ENCODE measurements around the gene ATXN1.
"Not testable (repeated sequence)": the region's sequence is repeated elsewhere in the genome, so short reads cannot be mapped to it uniquely, and the experiment has no call there.

The ATXN1 gene

DNA sequence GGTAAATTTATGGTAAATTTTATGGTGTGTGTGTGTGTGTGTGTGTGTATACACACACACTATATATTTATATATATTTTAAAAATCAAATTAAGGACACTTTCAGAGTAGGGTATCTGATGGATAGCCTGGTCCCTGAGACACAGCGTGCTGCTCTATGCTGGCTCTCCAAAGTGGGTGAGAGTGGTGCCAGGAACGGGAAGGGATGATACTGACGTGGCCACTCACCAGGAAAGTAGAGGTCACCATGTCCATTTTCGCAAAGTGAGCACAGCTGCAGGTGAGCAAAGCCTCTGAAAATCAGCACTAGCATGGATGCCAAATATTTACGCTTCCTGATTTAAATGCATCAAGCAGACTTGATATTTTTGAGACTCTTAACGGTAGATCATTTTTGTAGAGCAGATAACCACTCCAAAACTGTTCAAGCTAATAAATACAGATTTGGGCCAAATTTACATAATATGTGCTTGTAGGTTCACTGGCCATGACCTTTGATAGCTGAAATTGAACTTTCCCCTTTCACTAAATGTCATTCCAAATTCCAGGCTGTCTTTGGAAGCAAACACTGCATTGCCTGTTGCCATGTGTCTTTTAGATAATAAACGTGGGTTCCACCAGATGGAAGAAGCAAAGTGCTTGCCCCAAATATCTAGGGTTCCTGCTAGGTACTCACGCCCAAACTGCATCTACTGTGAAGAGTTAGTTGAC, 116.6 kb downstream of the ATXN1 start:
- DNase-seq (ENCODE audit: low spot score), result no peak

DNA sequence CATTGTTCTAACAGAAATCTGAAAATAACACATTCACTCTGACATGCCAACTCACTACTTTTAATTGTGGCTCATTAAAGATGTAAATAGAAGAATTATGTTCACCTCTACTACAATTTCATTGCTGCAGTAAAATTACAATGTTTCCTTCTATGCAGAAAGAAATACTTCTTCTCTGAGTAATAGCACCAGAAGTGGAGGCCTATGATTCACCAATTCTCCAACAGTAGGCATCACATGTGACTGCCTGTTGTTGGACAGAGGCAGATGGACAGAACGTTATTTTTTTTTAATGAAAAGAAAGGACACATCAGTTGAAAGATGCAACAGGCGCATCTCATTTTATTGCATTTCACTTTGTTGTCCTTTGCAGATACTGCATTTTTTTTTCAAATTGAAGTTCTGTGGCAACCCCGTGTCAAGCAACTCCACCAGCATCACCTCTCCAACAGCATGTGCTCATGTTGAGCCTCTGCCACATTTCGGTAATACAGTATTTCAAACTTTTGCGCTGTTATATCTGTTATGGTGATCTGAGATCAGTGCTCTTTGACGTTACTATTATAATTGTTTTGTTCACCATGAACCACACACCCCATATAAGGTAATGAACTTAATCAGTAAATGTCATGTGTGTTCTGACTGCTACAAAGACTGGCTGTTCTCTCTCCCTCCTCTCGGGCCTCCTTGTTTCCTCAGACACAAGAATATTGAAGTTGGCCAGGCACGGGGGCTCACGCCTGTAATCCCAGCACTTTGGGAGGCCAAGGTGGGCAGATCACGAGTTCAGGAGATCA, 121.4 kb downstream of the ATXN1 start:
- no peak for DNase-seq (ENCODE audit: low spot score)

DNA sequence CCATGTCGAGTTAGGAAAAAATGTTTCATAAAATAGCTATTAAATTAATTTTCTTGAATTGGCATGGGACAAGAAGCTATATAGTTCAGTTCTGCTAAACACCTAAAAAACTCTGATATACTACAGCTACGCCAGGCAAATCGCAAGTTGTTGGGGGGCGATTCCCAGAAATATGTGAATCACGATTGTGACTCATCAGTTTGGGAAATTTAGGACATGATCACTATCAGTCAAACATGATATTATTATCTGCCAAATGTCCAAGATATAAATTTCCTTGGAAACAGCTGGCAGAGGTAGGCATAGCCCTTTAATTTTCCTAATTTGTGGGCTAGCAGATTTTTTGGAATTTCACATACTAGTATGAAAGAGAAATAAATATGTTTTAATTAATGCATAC, 123.6 kb downstream of the ATXN1 start:
- DNase-seq (ENCODE audit: low spot score), result no peak

DNA sequence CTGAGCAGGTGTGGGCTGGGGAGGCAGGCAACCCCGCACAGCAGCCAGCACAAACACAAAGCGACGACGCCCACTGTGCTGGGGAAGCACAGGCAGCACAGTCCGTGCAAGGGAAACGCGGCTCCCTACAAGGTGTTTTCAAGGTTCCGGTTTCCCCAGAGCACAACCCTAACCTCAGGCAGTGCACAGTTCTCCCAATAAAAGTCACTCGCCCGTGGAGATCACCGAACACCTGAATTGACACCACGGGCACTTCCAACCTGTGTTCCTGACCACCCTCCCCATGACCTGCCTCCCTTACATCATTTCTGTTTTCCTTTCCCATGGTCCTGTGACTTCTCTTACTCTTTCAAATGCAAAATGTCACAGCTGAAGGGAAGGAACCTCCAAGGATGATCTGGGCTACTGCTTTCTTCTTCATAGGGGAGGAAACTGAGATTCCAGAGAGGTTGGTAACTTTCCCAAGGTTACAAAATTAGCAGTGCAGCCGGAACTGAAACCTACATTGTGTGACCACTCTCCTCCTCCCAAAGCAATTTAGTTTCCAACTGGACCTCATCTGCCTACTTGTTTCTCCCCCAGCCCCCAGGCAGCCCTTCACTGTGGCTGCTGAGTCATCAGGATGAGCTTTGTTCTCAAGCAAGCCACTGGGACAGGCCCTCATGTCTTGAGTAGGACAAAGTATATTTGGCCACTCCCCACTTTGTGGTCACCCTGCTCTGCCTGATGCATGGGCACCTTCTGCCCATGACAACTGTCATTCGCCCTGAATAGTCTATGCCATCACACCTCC, 125.3 kb downstream of the ATXN1 start:
- peak; percentile 22 for DNase-seq (ENCODE audit: low spot score)

DNA sequence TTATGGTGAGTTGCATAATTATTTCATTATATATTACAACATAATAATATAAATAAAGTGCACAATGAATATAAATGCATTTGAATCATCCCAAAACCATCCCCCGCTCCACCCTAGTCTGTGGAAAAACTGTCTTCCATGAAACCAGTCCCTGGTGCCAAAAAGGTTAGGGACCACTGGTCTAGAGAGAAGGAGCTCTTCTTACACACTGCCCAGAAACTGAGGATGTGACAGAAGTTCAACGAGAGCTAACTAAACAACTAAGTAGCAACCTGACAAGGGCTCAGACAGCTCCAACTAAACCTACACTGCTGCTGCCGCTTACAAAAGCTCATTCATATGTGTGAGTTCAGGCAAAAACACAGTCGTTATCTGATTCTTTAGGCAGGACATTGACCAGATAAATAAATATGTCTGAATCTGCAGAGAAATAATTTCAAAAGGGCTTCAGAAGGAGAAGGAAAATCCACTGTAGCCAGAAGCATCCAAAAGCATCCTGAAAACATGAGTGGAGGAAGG, 125.9 kb downstream of the ATXN1 start:
- no peak for DNase-seq (ENCODE audit: low spot score)

DNA sequence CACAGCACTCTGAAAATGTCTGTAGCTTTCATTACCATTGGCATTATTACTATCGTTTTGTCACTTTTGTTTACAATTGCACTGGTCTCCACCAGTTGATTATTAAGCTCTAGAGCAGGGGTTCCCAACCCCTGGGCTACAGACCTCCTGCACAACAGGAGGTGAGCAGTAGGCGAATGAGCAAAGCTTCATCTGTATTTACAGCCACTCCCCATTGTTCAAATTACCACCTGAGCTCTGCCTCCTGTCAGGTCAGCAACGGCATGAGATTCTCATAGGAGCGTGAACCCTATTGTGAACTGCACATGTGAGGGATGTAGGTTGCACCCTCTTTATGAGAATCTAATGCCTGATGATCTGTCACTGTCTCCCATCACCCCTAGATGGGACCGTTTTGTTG, 126.4 kb downstream of the ATXN1 start:
- no peak for DNase-seq (ENCODE audit: low spot score)

DNA sequence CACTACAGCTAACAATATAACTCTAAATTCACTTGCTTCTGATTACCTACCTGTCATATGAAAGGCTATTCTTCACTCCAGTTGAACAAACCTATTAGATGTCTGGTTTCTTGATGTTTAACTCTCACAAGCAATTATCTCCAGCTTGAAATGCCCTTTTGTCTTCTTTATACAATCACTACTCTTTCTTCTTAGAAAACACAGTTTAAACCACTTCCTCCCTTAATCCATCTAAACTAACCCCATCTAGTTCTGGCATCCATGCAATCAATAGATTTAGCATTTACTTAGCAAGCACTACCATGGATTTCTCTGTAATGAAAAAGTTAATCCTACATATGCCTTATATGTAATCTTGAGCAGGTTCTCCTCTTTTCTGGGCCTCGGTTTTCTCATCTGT, 127.3 kb downstream of the ATXN1 start:
- no peak for DNase-seq (ENCODE audit: low spot score)

DNA sequence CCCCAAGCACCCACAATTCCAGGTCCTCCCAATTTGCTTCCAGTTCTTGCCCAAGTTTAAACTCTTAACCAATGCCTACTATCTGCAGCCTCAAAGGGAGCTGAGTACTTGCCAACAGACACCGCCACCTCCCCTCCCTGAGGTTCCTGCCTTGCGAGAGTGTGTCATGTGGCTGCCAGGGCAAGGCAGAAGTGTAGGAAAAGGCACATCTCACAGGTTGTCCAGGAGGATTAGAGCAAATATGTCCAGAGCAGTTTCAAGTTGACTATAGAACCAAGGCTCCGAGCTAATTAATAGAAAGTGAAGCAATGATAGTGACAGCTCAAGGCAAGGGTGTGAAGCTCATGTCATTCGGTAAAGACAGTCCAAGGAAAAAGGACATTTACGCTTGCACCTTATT, 127.8 kb downstream of the ATXN1 start:
- no peak for DNase-seq (ENCODE audit: low spot score)

DNA sequence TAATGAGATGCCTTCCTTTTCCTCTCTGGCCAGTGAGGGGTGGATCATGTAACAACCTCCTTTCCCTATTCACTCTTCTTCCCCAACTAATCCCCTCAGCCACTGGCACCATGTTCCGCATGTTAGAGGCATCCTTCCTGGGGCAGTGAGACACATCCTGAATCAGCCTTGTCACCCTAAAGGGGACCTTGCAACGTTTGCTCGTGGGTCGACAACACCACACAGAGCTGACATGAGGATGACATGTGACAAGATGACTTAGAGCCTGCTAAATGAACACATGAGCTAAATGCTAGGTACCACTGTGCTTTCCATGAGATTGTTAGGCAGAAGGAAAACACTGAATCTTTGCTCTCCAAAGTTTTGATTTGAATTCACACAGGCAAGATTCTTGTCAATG, 129.2 kb downstream of the ATXN1 start:
- no peak for DNase-seq (ENCODE audit: low spot score)

DNA sequence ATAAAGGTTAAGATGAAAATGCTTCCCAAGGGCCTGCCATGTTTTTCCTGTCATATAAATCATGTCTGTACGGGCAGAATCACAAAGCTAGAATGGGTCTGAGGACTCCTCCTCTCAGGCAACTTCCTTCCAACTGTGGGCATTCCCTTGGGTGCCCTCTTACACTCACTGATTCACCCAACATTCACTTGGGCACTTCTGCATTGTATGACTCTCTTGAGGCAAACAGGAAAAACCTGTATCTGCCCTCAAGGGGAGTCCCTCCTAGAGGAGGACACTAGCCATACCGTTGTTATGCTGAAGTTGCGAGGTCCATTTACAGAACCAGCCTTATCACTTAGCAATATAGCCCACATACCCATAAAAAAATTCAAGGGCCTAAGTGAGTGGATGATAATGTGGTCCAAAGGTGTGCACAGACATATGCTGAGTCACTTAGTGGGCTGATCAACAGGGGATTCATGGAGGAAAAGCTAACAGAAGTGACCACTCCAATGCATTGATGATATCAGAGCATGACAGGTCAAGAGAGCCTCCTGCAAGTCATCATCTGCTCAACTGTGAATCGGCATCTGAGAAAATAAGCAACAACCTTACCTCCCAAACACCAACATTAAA, 131.1 kb downstream of the ATXN1 start:
- DNase-seq (ENCODE audit: low spot score), result no peak

DNA sequence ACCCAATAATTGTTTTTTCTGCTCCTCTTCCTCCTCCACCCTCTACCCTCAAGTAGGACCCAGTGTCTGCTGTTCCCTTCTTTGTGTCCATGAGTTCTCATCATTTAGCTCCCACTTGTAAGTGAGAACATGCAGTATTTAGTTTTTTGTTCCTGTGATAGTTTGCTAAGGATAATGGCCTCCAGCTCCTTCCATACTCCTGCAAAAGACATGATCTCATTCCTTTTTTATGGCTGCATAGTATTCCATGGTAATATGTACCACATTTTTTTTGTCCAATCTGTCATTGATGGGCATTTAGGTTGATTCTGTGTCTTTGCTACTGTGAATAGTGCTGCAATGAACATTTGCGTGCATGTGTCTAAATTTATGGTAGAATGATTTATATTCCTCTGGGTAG, 132.7 kb downstream of the ATXN1 start:
- not testable (repeated sequence) for DNase-seq (ENCODE audit: low spot score)

DNA sequence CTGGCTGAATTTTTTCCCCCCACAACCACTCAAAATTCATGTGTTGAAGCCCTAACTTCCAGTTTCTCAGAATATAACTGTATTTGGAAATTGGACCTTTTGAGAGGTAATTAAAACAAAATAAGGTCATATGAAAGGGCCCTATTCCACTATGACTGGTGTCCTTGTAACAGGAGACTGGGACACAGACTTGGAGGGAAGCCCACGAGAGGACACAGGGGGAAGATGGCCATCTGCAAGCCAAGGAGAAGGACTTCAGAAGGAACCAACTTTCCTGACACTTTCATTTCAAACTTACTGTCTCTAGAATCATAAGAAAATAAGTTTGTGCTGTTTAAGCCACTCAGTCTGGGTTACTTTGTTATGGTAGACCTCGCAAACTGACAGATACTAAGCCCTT, 134.6 kb downstream of the ATXN1 start:
- no peak for DNase-seq (ENCODE audit: low spot score)

DNA sequence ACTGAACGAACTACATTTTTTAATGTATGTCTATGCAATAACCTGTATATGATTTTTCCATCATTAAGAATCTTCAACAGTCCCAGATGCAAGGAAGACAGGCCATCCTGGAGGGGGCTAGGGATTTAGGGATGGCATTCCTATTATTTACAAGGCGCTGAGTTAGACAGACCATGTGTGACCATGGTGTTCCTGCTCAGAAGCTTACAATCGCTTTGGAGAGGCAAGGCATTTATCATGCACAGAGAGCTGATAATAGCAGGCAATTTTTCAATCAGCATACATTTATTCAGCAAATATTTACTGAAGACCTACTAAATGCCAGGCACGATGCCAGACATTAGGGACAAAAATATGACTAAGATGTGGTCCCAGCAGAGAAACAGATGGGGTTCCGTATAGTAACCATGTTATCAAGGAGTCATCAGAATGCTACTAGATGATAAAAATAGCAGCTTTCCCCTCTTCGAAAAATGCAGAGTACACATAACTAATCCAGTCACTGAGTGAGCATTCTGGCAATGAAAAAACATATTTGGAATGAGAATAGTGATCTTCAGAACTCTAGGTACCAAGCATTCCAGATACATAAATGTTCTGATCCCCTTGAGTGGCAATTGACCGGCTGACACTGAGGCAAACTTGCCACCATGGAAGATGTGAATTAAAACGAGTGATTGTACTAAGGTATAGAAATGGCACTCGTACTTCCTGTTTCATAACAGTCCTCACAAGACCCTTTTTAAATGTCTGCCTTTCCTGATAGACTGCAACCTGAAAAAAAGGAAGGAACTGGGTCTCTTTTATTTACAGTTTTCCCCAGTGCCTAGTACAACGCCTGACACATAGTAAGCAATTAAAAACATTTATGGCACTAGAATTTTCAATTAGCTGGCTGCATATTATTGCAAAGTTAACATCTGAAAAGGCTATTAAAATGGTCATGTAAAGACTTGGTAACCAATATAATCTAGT, 135.7 kb downstream of the ATXN1 start:
- no peak for DNase-seq (ENCODE audit: low spot score)

DNA sequence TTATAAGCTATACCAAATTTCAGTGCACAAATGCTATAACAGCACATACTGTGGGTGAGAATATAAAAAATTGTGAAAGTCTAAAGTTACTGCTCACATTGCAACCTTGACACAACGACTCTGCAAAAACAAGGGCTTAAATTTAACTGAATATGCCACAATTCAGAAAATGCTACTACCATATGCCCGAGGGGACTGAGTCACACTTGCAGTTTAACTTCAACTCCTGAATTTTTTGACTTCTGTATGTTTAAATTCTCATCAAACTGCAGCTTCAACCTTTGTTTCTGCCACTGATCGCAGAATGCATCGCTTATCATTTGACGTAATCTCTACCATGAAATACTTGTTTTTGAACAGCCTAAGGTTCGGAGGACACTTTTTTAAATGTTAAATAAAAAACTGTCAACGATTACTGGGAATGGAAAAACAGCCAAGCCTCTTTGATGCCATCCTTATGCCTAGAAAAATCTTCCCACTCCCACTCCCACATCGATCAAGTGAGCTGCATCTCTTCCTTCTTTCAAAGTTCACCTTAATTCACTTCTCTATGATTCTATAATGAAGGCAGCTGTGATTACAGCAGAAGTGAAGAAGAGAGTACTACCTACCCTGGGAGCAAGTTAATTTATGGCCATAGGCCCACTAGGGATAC, 136.5 kb downstream of the ATXN1 start:
- no peak for DNase-seq (ENCODE audit: low spot score)

DNA sequence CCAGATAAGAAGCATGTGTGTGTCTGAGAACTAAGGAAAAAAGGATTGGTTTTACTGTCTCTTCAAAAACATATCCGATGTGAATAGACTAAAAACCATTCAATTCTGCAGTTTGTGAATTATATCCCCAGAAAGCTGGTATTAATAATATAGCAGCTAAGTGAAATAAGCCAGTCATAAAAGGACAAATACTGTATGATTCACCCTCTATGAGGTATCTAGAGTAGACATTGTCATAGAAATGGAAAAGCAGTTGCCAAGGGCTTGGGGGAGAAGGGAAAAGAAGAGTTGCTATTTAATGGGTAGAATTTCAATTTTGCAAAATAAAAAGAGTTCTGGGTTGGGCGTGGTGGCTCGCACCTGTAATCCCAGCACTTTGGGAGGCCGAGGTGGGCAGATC, 137.5 kb downstream of the ATXN1 start:
- DNase-seq (ENCODE audit: low spot score), result no peak

DNA sequence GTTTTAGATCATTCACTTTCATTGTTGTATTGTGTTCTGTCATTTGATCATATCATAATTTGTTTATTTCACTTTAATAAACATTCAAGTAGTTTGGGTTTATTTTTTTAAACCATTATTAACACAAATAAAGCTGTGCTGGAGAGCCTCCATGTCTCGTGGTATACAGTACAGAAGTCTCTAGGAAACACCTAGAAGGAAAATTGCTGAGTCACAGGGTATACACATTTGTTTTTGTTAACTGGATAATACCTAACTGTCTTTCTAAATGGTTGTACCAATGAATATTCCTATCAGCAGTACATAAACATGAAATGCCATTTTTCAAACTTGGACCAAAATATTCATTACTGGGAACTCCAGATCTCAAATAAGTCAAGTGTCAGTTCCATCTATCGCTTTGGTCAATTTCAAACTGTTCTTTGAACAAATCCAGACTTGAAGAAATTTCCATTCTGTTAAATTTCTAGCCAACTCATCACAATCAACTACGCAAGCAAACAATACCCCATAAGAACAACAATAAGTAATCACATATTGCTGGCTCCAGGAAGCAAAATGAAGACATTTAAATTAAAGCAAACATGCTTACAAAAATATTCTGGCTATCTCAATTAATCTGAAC, 138.1 kb downstream of the ATXN1 start:
- no peak for DNase-seq (ENCODE audit: low spot score)

DNA sequence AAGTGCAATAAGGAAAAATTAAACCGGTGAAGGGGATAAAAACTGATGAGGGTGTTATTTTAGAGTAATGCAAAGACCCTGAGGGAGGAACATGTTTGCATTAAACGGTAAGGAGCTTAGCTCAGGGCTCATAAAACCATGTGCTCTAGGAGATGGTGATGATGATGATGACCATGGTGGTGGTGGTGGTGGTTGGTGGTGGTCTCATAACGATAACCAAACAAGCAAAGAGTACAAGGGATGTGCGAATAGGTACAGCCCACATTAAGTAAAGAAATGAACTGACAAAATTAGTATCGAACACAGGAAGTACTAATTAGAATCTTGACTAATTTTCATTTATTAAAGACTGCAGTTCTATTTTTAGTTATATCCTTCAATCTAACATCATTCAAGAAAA, 139.1 kb downstream of the ATXN1 start:
- no peak for DNase-seq (ENCODE audit: low spot score)

DNA sequence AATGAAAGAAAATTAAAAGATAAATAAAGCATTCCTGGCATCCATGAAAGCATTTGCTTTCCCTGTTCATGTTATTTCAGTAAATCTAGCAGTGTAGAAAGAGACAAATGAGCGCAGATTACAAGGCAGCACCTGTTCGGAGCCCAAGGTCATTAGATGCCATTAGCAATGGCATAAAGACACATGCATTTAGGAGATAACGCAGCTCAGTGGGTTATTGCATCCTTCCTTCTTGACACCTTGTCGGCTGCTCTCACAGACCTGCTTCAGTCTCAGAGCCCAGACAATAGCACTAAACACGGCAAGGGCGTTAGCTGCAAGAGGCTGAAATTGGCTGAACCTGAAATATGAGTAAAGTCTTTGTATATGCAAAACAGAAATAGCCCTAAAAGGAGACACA, 140.3 kb downstream of the ATXN1 start:
- DNase-seq (ENCODE audit: low spot score), result no peak

DNA sequence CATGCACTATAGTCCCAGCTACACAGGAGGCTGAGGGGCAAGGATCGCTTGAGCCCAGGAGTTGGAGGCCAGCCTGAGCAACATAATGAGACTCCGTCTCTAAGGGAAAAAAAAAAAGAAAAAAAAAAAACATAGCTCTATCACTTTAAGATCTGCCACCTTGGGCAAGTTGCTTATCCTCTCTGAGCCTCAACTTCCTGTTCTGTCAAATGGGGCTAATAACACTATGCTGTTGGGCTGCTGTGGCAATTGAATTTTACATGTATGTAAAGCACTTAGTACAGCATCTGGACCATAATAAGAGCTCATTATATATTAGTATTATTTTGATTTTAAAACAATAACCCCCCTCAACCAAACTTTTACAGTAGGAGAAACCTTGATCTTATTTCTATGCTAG, 141.5 kb downstream of the ATXN1 start:
- no peak for DNase-seq (ENCODE audit: low spot score)

DNA sequence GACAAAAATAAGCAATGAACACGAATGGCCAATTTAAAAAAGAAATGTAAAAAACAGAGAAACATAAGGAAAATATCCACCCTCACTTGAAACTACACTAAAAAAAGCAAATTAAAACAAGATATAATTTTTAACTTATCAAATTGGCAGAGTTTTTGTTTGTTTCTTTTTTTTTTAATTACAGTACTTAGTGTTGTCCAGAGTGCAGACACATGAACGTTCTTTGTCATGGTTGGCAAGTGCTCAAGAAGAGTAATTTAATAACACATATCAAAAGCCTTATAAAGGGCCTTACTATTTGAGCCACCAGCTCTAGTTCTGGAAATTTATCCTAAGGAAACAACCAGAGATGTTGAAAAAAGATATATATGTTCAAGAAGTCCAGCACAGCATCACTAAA, 142.3 kb downstream of the ATXN1 start:
- no peak for DNase-seq (ENCODE audit: low spot score)
